GM21528 (cell line): ENCODE results near the gene L3MBTL2.

ENCODE experiments used
- ATAC-seq: cut with Tn5 transposase; IDR thresholded peaks from one replicate; pipeline ENCODE4 v1.9.1; 2021; ENCODE audit warnings: mild to moderate bottlenecking, moderate library complexity; ENCODE audit not compliant: unreplicated experiment, low FRiP score

Gene L3MBTL2

GRCh38 chr22:41263704-41264103, 58.6 kb downstream of the L3MBTL2 start:
- no peak for ATAC-seq

GRCh38 chr22:41264408-41264941, 59.4 kb downstream of the L3MBTL2 start:
- no peak for ATAC-seq

GRCh38 chr22:41267958-41268357, 62.8 kb downstream of the L3MBTL2 start:
- ATAC-seq = no peak

GRCh38 chr22:41271787-41272186, 66.7 kb downstream of the L3MBTL2 start:
- no peak for ATAC-seq

- no peak for ATAC-seq
Measured at GRCh38 chr22:41273128-41273527, 68.0 kb downstream of the L3MBTL2 start.

GRCh38 chr22:41274856-41275255, 69.7 kb downstream of the L3MBTL2 start:
- no peak for ATAC-seq

- no peak for ATAC-seq
Measured at GRCh38 chr22:41280065-41280464, 75.0 kb downstream of the L3MBTL2 start.

- no peak for ATAC-seq
Measured at GRCh38 chr22:41280854-41281253, 75.7 kb downstream of the L3MBTL2 start.
